Endothelial cell of umbilical vein (primary cell): ENCODE results near the gene PRR15. TPM values are rescaled to one million over a fixed set of nuclear protein-coding genes. Genes with fewer than 3 reads are reported as not detected.

Source experiments
- BruUV-seq: library from RNA; stranded (reverse); fragments of 400-500 nt; replicated peaks from 2 replicates; lab custom pipeline; 2021; lab: Mats Ljungman, UMichigan
- CTCF ChIA-PET: fragments of 300-600, 350-600 bp; sonication (Branson Sonifier 250); formaldehyde crosslinking; loops from one replicate; lab custom pipeline; 2021; ENCODE audit warnings: antibody characterized with exemption, inconsistent platforms; lab: Charles Lee
- POLR2A ChIA-PET: fragments of 300-600, 350-600 bp; sonication (Branson Sonifier 250); formaldehyde crosslinking; loops from one replicate; lab custom pipeline; 2021; ENCODE audit warnings: antibody characterized with exemption, inconsistent platforms; lab: Charles Lee
- DNase-seq: peaks from one replicate; pipeline ENCODE4 v3.0.0-alpha.2; 2011; ENCODE audit warnings: low read depth, low spot score
- FAIRE-seq: peaks from 2 replicates; lab custom pipeline; 2011; peaks lifted over from hg19 to GRCh38; lab: Jason Lieb, UNC
- H2AFZ ChIP-seq: 2 replicates; pipeline ENCODE4 v1.6.0; 2012; ENCODE audit warnings: low read depth, low read length, control low read depth, inconsistent platforms
- H3K27ac ChIP-seq: 2 replicates; pipeline ENCODE4 v1.5.1; 2011; ENCODE audit warnings: low read depth, mild to moderate bottlenecking, control low read depth, low read length, moderate library complexity; ENCODE audit not compliant: insufficient read depth
- H3K27me3 ChIP-seq, 2 experiments: 2 replicates each; pipeline versions ENCODE4 v1.6.0 to v1.6.1; 2011; ENCODE audit warnings: low read length in 2 of 2, mixed read lengths in 1 of 2; ENCODE audit not compliant: control insufficient read depth in 2 of 2, insufficient read depth in 2 of 2
- H3K36me3 ChIP-seq, 2 experiments: 2 replicates in 1 of 2; 3 replicates in 1 of 2; pipeline ENCODE4 v1.5.1; 2011; ENCODE audit warnings: low read length in 2 of 2, mild to moderate bottlenecking in 1 of 2, moderate library complexity in 1 of 2; ENCODE audit not compliant: control insufficient read depth in 2 of 2, insufficient read depth in 2 of 2; ENCODE audit errors: extremely low read depth in 1 of 2
- H3K4me1 ChIP-seq: 3 replicates; pipeline ENCODE4 v1.5.1; 2011; ENCODE audit warnings: mild to moderate bottlenecking, low read length; ENCODE audit not compliant: control insufficient read depth, insufficient read depth; ENCODE audit errors: extremely low read depth
- H3K4me2 ChIP-seq: 2 replicates; pipeline ENCODE4 v1.6.1; 2011; ENCODE audit warnings: low read length, control low read depth, mixed read lengths; ENCODE audit not compliant: insufficient read depth
- H3K4me3 ChIP-seq, 3 experiments: fragments of 200-600 bp in 1 of 3; sonication (generic), shearing (Covaris generic) in 1 of 3; replicated peaks in 1 of 3; 2 replicates each; pipeline ENCODE4 v1.5.1; 2011 to 2016; ENCODE audit warnings: control low read depth in 3 of 3, low read length in 3 of 3, mild to moderate bottlenecking in 2 of 3, inconsistent platforms in 1 of 3, low read depth in 1 of 3, moderate library complexity in 1 of 3; ENCODE audit not compliant: insufficient read depth in 1 of 3
- H3K79me2 ChIP-seq: 2 replicates; pipeline ENCODE4 v1.6.0; 2012; ENCODE audit warnings: low read length, inconsistent platforms; ENCODE audit not compliant: control insufficient read depth, insufficient read depth
- H3K9ac ChIP-seq: replicated peaks from 2 replicates; pipeline ENCODE3; 2011; ENCODE audit warnings: low read length, control low read depth; ENCODE audit not compliant: insufficient read depth; ENCODE audit errors: extremely low read depth
- H3K9me1 ChIP-seq: replicated peaks from 3 replicates; pipeline ENCODE4 v1.6.0; 2011; ENCODE audit warnings: mild to moderate bottlenecking, low read length; ENCODE audit not compliant: control insufficient read depth, insufficient read depth; ENCODE audit errors: extremely low read depth
- H3K9me3 ChIP-seq: replicated peaks from 2 replicates; pipeline ENCODE4 v1.5.1; 2012; ENCODE audit warnings: low read length, inconsistent platforms; ENCODE audit not compliant: control insufficient read depth, insufficient read depth
- H4K20me1 ChIP-seq: replicated peaks from 2 replicates; pipeline ENCODE3; 2011; ENCODE audit warnings: mild to moderate bottlenecking, low read length; ENCODE audit not compliant: control insufficient read depth, insufficient read depth; ENCODE audit errors: extremely low read depth
- CTCF ChIP-seq, 2 donors: IDR thresholded peaks; 1 replicate in 1 of 2; 2 replicates in 1 of 2; pipeline ENCODE4 v1.5.1; 2011; ENCODE audit warnings: low read length in 2 of 2, mild to moderate bottlenecking in 2 of 2, moderate library complexity in 2 of 2, control low read depth in 1 of 2, inconsistent platforms in 1 of 2, low read depth in 1 of 2; ENCODE audit not compliant: insufficient read depth in 1 of 2; ENCODE audit errors: extremely low read depth in 1 of 2
- FOS ChIP-seq: IDR thresholded peaks from 2 replicates; pipeline ENCODE4 v1.6.1; 2011; ENCODE audit warnings: mild to moderate bottlenecking, low read length, moderate library complexity, borderline replicate concordance; ENCODE audit not compliant: insufficient read depth
- GATA2 ChIP-seq: IDR thresholded peaks from 2 replicates; pipeline ENCODE4 v1.7.0; 2011; ENCODE audit warnings: low read depth, mild to moderate bottlenecking, moderate library complexity, mixed read lengths, low read length; ENCODE audit not compliant: insufficient read length, insufficient read depth
- JUN ChIP-seq: IDR thresholded peaks from 2 replicates; pipeline ENCODE4 v1.6.1; 2011; ENCODE audit warnings: borderline replicate concordance, low read depth; ENCODE audit not compliant: insufficient read length, insufficient read depth
- MAX ChIP-seq: IDR thresholded peaks from 2 replicates; pipeline ENCODE4 v1.6.1; 2011; ENCODE audit not compliant: insufficient read depth, insufficient read length
- MYC ChIP-seq: IDR thresholded peaks from one replicate; pipeline ENCODE4 v1.6.1; 2011; ENCODE audit warnings: mild to moderate bottlenecking, low read depth, low read length
- POLR2A ChIP-seq: IDR thresholded peaks from 2 replicates; pipeline ENCODE4 v1.6.1; 2012; ENCODE audit warnings: low read depth, mild to moderate bottlenecking, control low read depth, low read length
- POLR2AphosphoS5 ChIP-seq: IDR thresholded peaks from 2 replicates; pipeline ENCODE4 v1.6.1; 2012; ENCODE audit warnings: low read depth, mild to moderate bottlenecking, control low read depth, low read length, moderate library complexity; ENCODE audit not compliant: insufficient read depth
- dilution Hi-C: fragments of 300-500 bp; cut with MboI; formaldehyde crosslinking; loops from one replicate; pipeline ENCODE4 v1.15.0; 2019; ENCODE audit warnings: low sequenced_read_pairs; ENCODE audit not compliant: extremely low pct_ligation_motif_present
- intact Hi-C: fragments of 100-400 bp; cut with micrococcal nuclease; formaldehyde crosslinking; loops from one replicate; pipeline ENCODE4 v1.10.0; 2022
- polyA plus RNA-seq, 4 experiments: library from polyadenylated mRNA; depleted of rRNA in 3 of 4; stranded (reverse) in 3 of 4; unstranded in 1 of 4; fragments of >200 nt; gene quantifications; 2 replicates each; pipeline versions ENCODE4 v1.2.1 to v1.2.3, GENCODE V29; 2011 to 2012; ENCODE audit warnings: missing spikeins in 1 of 4
- total RNA-seq: library from RNA; stranded (reverse); gene quantifications from 2 replicates; pipeline ENCODE4 v1.2.3, GENCODE V29; 2021

The PRR15 gene
- total and polyA plus RNA-seq, 2 donors (not counting 3 experiments of a cell fraction or from before 2014, with no cell fraction given) = 1.8 to 5.0 TPM

- no peak for FAIRE-seq
- no peak overlapping the region for H3K4me3 ChIP-seq
- no peaks in the 10 kb centered on the region for H4K20me1 ChIP-seq
- intact Hi-C loops = loop anchor here (5.0 to 10.0 kb wide), 3 partner anchors 55 to 452 kb away; no protein-coding TSS in a partner anchor
- no peaks in the 10 kb centered on the region for H3K79me2 ChIP-seq
- H3K27me3 ChIP-seq = peaks cover 0 to 10% of the 10 kb centered on the region in 2 experiments
- peaks cover 29% of the 10 kb centered on the region for H3K4me1 ChIP-seq
- H3K9ac ChIP-seq = no peak overlapping the region
- DNase-seq = no peak
- no peaks in the 10 kb centered on the region for H3K36me3 ChIP-seq
- ChIA-PET POLR2A (no interaction called here), CTCF (interaction anchor here (0.9 kb wide), 1 partner anchor 29 kb away, joined by 3 read pairs; no protein-coding TSS in a partner anchor)
- H3K9me3 ChIP-seq = no peaks in the 10 kb centered on the region
- dilution Hi-C loops = no loop called here
- H3K27ac ChIP-seq = no peak overlapping the region
- H3K9me1 ChIP-seq = no peaks in the 10 kb centered on the region
- no peak for TF ChIP-seq CTCF (IDR thresholded peaks at IDR 0.05; ENCODE audit: extremely low read depth in 1 of 2, insufficient read depth in 1 of 2, low read depth in 1 of 2, low read length in 2 of 2)
- TF ChIP-seq FOS = no peak
- TF ChIP-seq GATA2 = no peak
- TF ChIP-seq JUN = no peak
- no peak for TF ChIP-seq POLR2AphosphoS5
- no peak for TF ChIP-seq POLR2A
- no peak for TF ChIP-seq MAX
- no peak for TF ChIP-seq MYC
- BruUV-seq = no TSS peak
- H2AFZ ChIP-seq = no peak overlapping the region
- H3K4me2 ChIP-seq = no peak overlapping the region
Observed at GRCh38 chr7:29567174-29567573, 3.5 kb downstream of the PRR15 start.
